HG03175 (cell line): ENCODE results near the gene MEGF8.

ENCODE experiments used
- ATAC-seq: cut with Tn5 transposase; IDR thresholded peaks from one replicate; pipeline ENCODE4 v1.9.1; 2021; ENCODE audit warnings: mild to moderate bottlenecking, moderate library complexity; ENCODE audit not compliant: unreplicated experiment

MEGF8 gene

GRCh38 chr19:42306646-42307045, 18.8 kb upstream of the MEGF8 start:
- ATAC-seq, result no peak

GRCh38 chr19:42309686-42310085, 15.7 kb upstream of the MEGF8 start:
- ATAC-seq, result no peak

DNA sequence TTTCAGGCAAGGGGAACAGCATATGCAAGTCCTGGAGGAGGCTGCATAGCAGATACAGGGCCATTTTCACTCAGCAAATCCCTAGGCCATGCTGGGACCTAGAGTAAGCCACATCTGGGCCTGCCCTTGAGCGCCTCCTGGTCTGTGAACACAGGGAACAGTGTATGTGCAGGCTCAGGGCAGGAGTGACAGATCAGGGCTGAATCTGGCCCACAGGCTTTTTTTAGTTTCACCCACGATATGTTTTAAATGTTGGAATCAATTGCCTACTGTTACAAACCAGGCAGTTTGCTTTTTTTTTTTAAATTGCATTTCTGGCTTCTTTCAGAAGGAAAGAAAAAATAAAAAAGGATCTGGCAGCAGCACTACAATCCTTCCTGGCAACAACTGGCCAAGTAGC, 13.8 kb upstream of the MEGF8 start:
- ATAC-seq, result no peak

DNA sequence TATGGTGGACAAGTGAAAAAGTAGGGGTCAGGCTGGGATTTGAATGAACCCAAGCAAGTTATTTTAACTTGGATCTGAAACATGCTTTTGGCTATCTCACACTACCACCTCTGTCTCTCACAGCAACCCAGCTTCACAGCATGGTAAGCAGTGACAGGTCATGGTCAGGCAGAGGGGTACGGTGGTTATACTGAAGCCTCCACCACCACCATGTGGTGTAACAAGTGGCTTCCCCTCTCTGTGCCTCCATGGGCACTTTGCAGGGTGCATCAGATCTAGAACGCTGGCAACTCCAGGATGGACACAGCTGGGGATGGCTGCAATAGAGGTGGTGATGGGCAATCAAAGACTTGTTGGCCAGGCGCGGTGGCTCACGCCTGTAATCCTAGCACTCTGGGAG, 13.1 kb upstream of the MEGF8 start:
- no peak for ATAC-seq

DNA sequence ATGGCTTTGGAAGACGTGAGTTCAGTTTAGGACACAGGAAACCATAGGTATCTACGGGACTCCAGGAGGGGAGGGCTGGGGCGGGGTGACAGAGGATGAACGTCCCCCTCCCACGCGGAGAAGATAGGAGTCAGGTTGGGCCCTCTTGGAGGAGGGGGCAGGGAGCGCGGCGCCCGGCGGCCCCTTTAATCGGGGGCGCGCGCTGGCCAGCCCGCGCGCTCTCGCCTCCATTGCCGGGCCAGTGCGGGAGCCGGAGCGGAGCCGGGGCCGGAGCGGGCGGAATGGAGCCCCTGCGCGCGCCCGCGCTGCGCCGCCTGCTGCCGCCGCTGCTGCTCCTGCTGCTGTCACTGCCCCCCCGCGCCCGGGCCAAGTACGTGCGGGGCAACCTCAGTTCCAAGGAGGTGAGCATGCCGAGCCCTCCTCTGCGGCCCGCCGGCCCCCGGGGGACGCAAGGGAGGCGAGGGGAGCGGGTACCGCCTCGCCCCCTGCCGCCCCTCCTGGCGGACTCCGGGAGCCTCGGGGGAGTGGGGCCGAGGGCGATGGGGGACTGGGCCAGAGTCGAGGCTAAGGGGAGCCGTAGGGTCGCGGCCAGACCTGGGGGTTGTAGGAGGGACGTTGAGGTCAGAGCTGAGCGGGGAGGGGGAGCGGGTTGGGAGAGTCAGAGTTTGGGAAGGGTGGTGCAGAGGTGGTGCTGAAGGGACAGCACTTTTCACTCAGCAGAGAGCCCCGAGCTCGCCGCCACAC, 12.2 kb upstream of the MEGF8 start, which contains the start of gene TMEM145:
Gene TMEM145 (plus strand): TSS at position 214 of the 744 bp plus-strand sequence. CDS start 68 bp downstream, at position 282.
- ATAC-seq, result no peak

DNA sequence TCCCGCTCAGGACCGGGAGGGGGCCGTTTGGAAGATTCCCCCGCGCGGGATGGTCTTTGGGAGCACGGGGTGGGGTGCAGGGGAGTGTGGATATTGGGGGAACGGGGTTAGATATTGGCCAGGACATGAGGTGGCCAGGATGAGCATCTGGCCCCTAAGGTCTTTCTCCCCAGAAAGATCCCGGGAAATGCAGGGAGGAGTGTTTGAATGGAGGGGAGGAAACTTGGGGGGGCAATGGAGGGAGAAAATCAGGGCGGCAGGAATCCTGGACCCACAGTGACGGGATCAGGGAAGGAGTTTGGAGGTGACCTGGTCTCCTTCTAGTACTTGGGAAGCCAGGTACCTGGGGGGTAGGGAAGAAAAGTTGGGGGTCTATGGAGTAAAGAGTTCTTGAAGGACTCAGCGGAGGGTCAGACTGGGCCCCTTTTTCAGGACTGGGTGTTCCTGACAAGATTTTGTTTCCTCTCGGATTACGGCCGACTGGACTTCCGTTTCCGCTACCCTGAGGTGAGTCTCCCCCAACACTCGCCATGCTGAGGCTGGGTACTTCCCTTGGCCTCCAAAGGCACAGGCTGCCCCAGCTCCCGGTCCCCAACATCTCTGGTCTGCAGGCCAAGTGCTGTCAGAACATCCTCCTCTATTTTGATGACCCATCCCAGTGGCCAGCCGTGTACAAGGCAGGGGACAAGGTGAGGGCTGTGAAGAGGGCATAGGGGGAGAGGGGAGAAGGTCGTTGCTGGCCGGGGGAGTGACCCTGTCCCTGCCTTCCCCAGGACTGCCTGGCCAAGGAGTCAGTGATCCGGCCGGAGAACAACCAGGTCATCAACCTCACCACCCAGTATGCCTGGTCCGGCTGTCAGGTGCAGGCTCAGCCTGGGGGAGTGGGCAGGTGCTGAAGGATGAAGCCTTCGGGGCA, 11.3 kb upstream of the MEGF8 start:
- no peak for ATAC-seq

GRCh38 chr19:42315024-42315423, 10.4 kb upstream of the MEGF8 start:
- no peak for ATAC-seq

- ATAC-seq, result no peak
Measured at GRCh38 chr19:42316223-42317211, 8.9 kb upstream of the MEGF8 start.

GRCh38 chr19:42317535-42317934, 7.9 kb upstream of the MEGF8 start:
- no peak for ATAC-seq

DNA sequence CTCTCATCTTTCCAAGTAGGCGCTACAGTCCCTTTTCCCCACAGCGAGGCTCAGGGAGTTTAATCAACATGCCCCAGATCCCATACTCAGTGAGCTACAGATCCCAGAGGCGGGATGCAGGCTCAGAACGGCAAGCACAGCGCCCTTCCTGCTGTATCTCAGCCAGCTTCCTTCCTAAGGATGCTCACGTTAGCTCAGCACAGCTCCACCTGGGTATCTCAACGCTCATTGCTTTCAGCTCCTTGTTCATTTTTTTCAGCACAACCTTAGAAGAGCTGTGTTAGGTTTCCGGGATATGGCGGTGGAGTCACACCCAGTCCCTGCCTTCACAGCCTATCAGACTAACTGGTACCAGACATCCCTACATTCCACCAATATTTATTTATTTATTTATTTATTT, 3.1 kb upstream of the MEGF8 start:
- no peak for ATAC-seq

- ATAC-seq, result no peak
Measured at GRCh38 chr19:42323473-42323851, 2.0 kb upstream of the MEGF8 start.

GRCh38 chr19:42323852-42324654, 1.4 kb upstream of the MEGF8 start:
- ATAC-seq, result no peak

GRCh38 chr19:42324655-42325307, 654 bp upstream of the MEGF8 start:
- ATAC-seq, result no peak

DNA sequence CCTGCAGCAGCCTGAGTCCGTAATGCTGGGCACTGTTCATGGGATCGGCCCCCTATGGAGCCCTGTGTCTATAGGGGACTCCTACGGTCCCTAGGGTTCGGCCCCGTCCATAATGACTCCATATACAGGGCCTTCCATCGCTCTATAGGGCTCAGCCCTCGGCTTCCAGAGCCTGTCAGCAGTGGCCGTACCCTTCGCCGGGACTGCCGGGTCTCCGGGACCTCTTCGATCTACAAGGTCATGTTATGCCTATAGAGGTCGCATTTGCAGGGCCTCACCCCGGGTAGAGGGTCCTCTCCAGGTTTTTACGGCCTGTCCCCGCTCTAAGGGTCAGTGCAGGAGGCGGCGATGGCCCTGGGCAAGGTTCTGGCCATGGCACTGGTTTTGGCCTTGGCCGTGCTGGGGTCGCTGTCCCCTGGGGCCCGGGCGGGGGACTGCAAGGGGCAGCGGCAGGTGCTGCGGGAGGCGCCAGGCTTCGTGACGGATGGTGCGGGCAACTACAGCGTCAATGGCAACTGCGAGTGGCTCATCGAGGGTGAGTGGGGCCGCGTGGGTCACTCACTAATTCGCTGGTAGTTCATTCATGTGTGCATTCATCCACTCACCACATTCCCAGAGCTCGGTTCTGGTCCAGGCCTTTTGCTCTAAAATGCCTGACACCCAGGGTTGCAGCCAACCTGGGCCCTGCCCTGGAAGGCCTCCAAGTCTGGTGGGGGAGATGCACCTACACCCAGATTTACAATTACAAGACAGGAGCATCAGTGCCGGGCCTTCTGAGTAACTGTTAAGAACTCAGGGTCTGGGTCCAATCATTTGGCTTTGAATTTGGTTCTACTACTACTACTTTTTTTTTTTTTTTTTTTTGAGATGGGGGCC, 699 bp downstream of the MEGF8 start:
- ATAC-seq, result peak; percentile 13

GRCh38 chr19:42326969-42327368, 1.5 kb downstream of the MEGF8 start:
- no peak for ATAC-seq

DNA sequence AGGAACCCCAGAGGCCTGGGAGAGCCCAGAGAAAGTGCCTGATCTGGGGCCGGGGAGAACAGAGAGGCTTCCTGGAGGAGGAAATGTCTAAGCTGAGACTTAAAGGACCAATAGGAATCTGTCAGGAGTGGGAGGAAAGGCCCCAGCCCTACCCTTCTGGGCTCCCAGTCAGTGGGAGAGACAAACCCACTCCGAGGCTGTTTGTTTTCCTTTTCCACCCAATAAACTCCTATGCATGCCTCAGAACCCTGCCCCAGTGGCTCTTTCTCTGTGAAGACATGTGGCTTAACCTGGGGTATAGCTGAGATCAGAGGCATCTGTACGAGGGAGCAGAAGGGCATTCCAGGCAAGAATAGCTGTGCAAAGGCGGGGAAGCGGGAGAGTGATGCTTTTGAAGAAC, 1.9 kb downstream of the MEGF8 start:
- ATAC-seq, result no peak

- no peak for ATAC-seq
Measured at GRCh38 chr19:42328106-42328505, 2.7 kb downstream of the MEGF8 start.

- no peak for ATAC-seq
Measured at GRCh38 chr19:42328854-42329253, 3.4 kb downstream of the MEGF8 start.
